Effector memory CD4-positive, alpha-beta T cell (primary cell): ENCODE data around the gene TTC19.
A peak's percentile ranks its signal among the peaks of the same experiment; 100 is the strongest.

Experiments used
- DNase-seq, 3 donors: peaks; one replicate each; pipeline ENCODE4 v3.0.0-alpha.2; 2020
- H3K27ac ChIP-seq: 2 replicates; pipeline ENCODE4 v1.7.0; 2013; ENCODE audit warnings: mild to moderate bottlenecking, low read length, moderate library complexity; ENCODE audit not compliant: insufficient read depth, poor library complexity, severe bottlenecking
- H3K27me3 ChIP-seq: replicated peaks from 2 replicates; pipeline ENCODE4 v1.7.0; 2013; ENCODE audit warnings: mild to moderate bottlenecking, low read length; ENCODE audit not compliant: insufficient read depth, control insufficient read depth, poor library complexity, severe bottlenecking
- H3K36me3 ChIP-seq: 2 replicates; pipeline ENCODE4 v1.7.0; 2013; ENCODE audit warnings: mild to moderate bottlenecking, low read length, moderate library complexity; ENCODE audit not compliant: control insufficient read depth, insufficient read depth
- H3K4me1 ChIP-seq: 2 replicates; pipeline ENCODE4 v1.7.0; 2013; ENCODE audit warnings: low read length, mild to moderate bottlenecking; ENCODE audit not compliant: control insufficient read depth, insufficient read depth, poor library complexity, severe bottlenecking
- H3K4me3 ChIP-seq: 2 replicates; pipeline ENCODE4 v1.7.0; 2013; ENCODE audit warnings: low read length, low read depth, mild to moderate bottlenecking; ENCODE audit not compliant: insufficient read depth, poor library complexity, severe bottlenecking
- H3K9me3 ChIP-seq: 2 replicates; pipeline ENCODE4 v1.7.0; 2013; ENCODE audit warnings: mild to moderate bottlenecking, low read length, moderate library complexity; ENCODE audit not compliant: control insufficient read depth

The TTC19 gene

GRCh38 chr17:16026895-16027294 lies 27.3 kb downstream of the TTC19 start:
- H3K9me3 ChIP-seq, result no peaks in the 10 kb centered on the region
- no peak overlapping the region for H3K27ac ChIP-seq
- H3K4me1 ChIP-seq, result peaks cover 3% of the 10 kb centered on the region
- DNase-seq, result no peak
- peaks cover 65% of the 10 kb centered on the region for H3K36me3 ChIP-seq
- H3K4me3 ChIP-seq, result no peak overlapping the region
- no peaks in the 10 kb centered on the region for H3K27me3 ChIP-seq

- Histone ChIP-seq H3K4me1 (peaks cover 3% of the 10 kb centered on the region), H3K27me3 (no peaks in the 10 kb centered on the region), H3K9me3 (no peaks in the 10 kb centered on the region), H3K27ac (peak overlapping the region; percentile 51), H3K4me3 (no peak overlapping the region), H3K36me3 (peaks cover 75% of the 10 kb centered on the region)
- no peak for DNase-seq
Observed at GRCh38 chr17:16027708-16028584, 28.3 kb downstream of the TTC19 start.

- no peaks in the 10 kb centered on the region for H3K4me1 ChIP-seq
- no peaks in the 10 kb centered on the region for H3K27me3 ChIP-seq
- no peak for DNase-seq
- no peak overlapping the region for H3K27ac ChIP-seq
- H3K9me3 ChIP-seq, result no peaks in the 10 kb centered on the region
- peaks cover 60% of the 10 kb centered on the region for H3K36me3 ChIP-seq
- no peak overlapping the region for H3K4me3 ChIP-seq
Observed at GRCh38 chr17:16033729-16034349, 34.2 kb downstream of the TTC19 start.

- H3K4me1 ChIP-seq, result no peaks in the 10 kb centered on the region
- no peaks in the 10 kb centered on the region for H3K27me3 ChIP-seq
- H3K27ac ChIP-seq, result no peak overlapping the region
- H3K4me3 ChIP-seq, result no peak overlapping the region
- no peaks in the 10 kb centered on the region for H3K9me3 ChIP-seq
- H3K36me3 ChIP-seq, result peaks cover 57% of the 10 kb centered on the region
- DNase-seq, result no peak
Observed at GRCh38 chr17:16036261-16036660, 36.6 kb downstream of the TTC19 start.

GRCh38 chr17:16037636-16038035 lies 38.0 kb downstream of the TTC19 start:
- H3K9me3 ChIP-seq, result no peaks in the 10 kb centered on the region
- no peak overlapping the region for H3K27ac ChIP-seq
- DNase-seq, result no peak
- no peaks in the 10 kb centered on the region for H3K27me3 ChIP-seq
- peaks cover 57% of the 10 kb centered on the region for H3K36me3 ChIP-seq
- H3K4me1 ChIP-seq, result no peaks in the 10 kb centered on the region
- no peak overlapping the region for H3K4me3 ChIP-seq

- Histone ChIP-seq H3K9me3 (no peaks in the 10 kb centered on the region), H3K27me3 (no peaks in the 10 kb centered on the region), H3K36me3 (peaks cover 55% of the 10 kb centered on the region), H3K27ac (no peak overlapping the region), H3K4me1 (no peaks in the 10 kb centered on the region), H3K4me3 (no peak overlapping the region)
- DNase-seq, result no peak
Observed at GRCh38 chr17:16040710-16041251, 41.2 kb downstream of the TTC19 start.

- Histone ChIP-seq H3K36me3 (peaks cover 71% of the 10 kb centered on the region), H3K27ac (no peak overlapping the region), H3K4me1 (no peaks in the 10 kb centered on the region), H3K27me3 (no peaks in the 10 kb centered on the region), H3K9me3 (no peaks in the 10 kb centered on the region), H3K4me3 (no peak overlapping the region)
- DNase-seq, result no peak
Observed at GRCh38 chr17:16044487-16044886, 44.9 kb downstream of the TTC19 start.

- Histone ChIP-seq H3K4me1 (no peaks in the 10 kb centered on the region), H3K27ac (no peak overlapping the region), H3K9me3 (no peaks in the 10 kb centered on the region), H3K4me3 (no peak overlapping the region), H3K27me3 (no peaks in the 10 kb centered on the region), H3K36me3 (peaks cover 57% of the 10 kb centered on the region)
- no peak for DNase-seq
Observed at GRCh38 chr17:16046966-16047365, 47.3 kb downstream of the TTC19 start.

- no peaks in the 10 kb centered on the region for H3K9me3 ChIP-seq
- no peak for DNase-seq
- H3K36me3 ChIP-seq, result peaks cover 43% of the 10 kb centered on the region
- H3K4me1 ChIP-seq, result no peaks in the 10 kb centered on the region
- no peak overlapping the region for H3K27ac ChIP-seq
- H3K4me3 ChIP-seq, result no peak overlapping the region
- H3K27me3 ChIP-seq, result no peaks in the 10 kb centered on the region
Observed at GRCh38 chr17:16048811-16049449, 49.3 kb downstream of the TTC19 start.

GRCh38 chr17:16050844-16051243 lies 51.2 kb downstream of the TTC19 start:
- H3K36me3 ChIP-seq, result peaks cover 46% of the 10 kb centered on the region

More at GRCh38 chr17:16050844-16051243, 51.2 kb downstream of the TTC19 start:
- Histone ChIP-seq H3K4me1 (no peaks in the 10 kb centered on the region), H3K4me3 (no peak overlapping the region), H3K9me3 (no peaks in the 10 kb centered on the region), H3K27ac (no peak overlapping the region), H3K27me3 (no peaks in the 10 kb centered on the region)
- no peak for DNase-seq
